GM12892 (cell line): ENCODE data around the gene TRPV5.

Experiments used
- POLR2A ChIP-seq: IDR thresholded peaks from 2 replicates; pipeline ENCODE4 v1.6.1; 2011; ENCODE audit warnings: low read depth, low read length, control low read depth
- POLR2AphosphoS5 ChIP-seq: IDR thresholded peaks from 2 replicates; pipeline ENCODE4 v1.6.1; 2011; ENCODE audit warnings: low read depth, low read length, control low read depth
- TAF1 ChIP-seq: IDR thresholded peaks from 2 replicates; pipeline ENCODE4 v1.6.1; 2011; ENCODE audit warnings: low read depth, mild to moderate bottlenecking, control low read depth, low read length, borderline replicate concordance

GRCh38 chr7:142887282-142888015 is 46.1 kb downstream of the TRPV5 start:
- TF ChIP-seq POLR2AphosphoS5 (no peak), POLR2A (no peak), TAF1 (no peak)
